ENCODE measurements around the gene COL21A1. TPM values are rescaled to one million over a fixed set of nuclear protein-coding genes. Genes with fewer than 3 reads are reported as not detected.

COL21A1 gene
- total and polyA plus RNA-seq, 2 of the 4 experiments (the other 2 are of a cell fraction) = 0.05 TPM; not detected in 1

- dilution Hi-C loops (cut with HindIII; ENCODE audit: low sequenced_read_pairs, unreplicated experiment) = no loop called here
- Histone ChIP-seq H4K91ac (ENCODE audit: insufficient read depth, low read depth, low read length) (no peak overlapping the region), H3K9ac (ENCODE audit: low read depth, low read length) (no peak overlapping the region), H3K27me3 (ENCODE audit: control insufficient read depth, insufficient read depth, low read length) (no peaks in the 10 kb centered on the region), H2BK120ac (ENCODE audit: low read depth, low read length) (no peak overlapping the region), H2AFZ (replicated peaks; ENCODE audit: low read length, poor library complexity) (no peak overlapping the region), H3K14ac (replicated peaks; ENCODE audit: low read depth, low read length) (no peak overlapping the region), H2AK9ac (replicated peaks; ENCODE audit: low read depth, low read length, poor library complexity) (no peak overlapping the region), H3K4ac (ENCODE audit: low read depth, low read length) (no peak overlapping the region), H4K5ac (ENCODE audit: low read depth, low read length) (no peak overlapping the region), H3K79me1 (ENCODE audit: low read depth in 1 of 2, low read length in 2 of 2) (no peaks in the 10 kb centered on the region), H2BK20ac (ENCODE audit: low read depth, low read length) (no peak overlapping the region), H3K4me1 (ENCODE audit: control insufficient read depth, insufficient read depth, low read length) (no peaks in the 10 kb centered on the region), H3K23ac (ENCODE audit: low read depth, low read length) (no peak overlapping the region), H3K4me2 (ENCODE audit: low read depth, low read length) (no peak overlapping the region), H3K56ac (ENCODE audit: extremely low read depth, insufficient read depth, low read length) (no peak overlapping the region), H3K36me3 (ENCODE audit: control insufficient read depth, insufficient read depth, low read length) (no peaks in the 10 kb centered on the region), H2BK15ac (ENCODE audit: low read depth, low read length) (no peak overlapping the region), H2AK5ac (ENCODE audit: low read depth, low read length) (no peak overlapping the region), H4K8ac (ENCODE audit: low read depth in 2 of 2, low read length in 2 of 2) (no peak overlapping the region), H2BK5ac (ENCODE audit: low read depth, low read length, poor library complexity, severe bottlenecking) (no peak overlapping the region), H3K9me1 (ENCODE audit: insufficient read depth, low read length) (no peaks in the 10 kb centered on the region), H3K9me3 (ENCODE audit: control insufficient read depth, insufficient read depth, low read length) (no peaks in the 10 kb centered on the region), H3K27ac (ENCODE audit: insufficient read depth, low read length) (no peak overlapping the region), H3K18ac (ENCODE audit: low read depth, low read length) (no peak overlapping the region), H3K4me3 (ENCODE audit: insufficient read depth, low read depth, low read length) (no peak overlapping the region), H4K20me1 (ENCODE audit: insufficient read depth, low read length) (no peaks in the 10 kb centered on the region)
- TF ChIP-seq MAZ (IDR thresholded peaks at IDR 0.05; ENCODE audit: borderline replicate concordance, low read depth, low read length) (no peak), RFX5 (IDR thresholded peaks at IDR 0.05; ENCODE audit: low read depth, low read length) (no peak)
- intact Hi-C loops (cut with micrococcal nuclease) = no loop called here
- no TSS peak for BruUV-seq (replicated peaks)
- DNase-seq (no peak), ATAC-seq (ENCODE audit: low read depth) (no peak)
- in situ Hi-C loops (cut with MboI; ENCODE audit: low sequenced_read_pairs) = no loop called here
- POLR2A ChIA-PET (ENCODE audit: unreplicated experiment) = no interaction called here
- CTCF ChIA-PET = no interaction called here
- no CpG with 5 or more reads among the region's 2 CpGs for WGBS, 2 experiments (ENCODE audit: extremely low coverage in 2 of 2, insufficient read length in 1 of 2)
Observed at GRCh38 chr6:56104591-56104990, 142.8 kb downstream of the COL21A1 start.

All from IMR-90 (cell line).